PC-3 (cell line): ENCODE measurements around the gene FLCN. TPM values are rescaled to one million over a fixed set of nuclear protein-coding genes. Genes with fewer than 3 reads are reported as not detected.

Experiments used
- ATAC-seq: fragments of 200-7000 bp; cut with Tn5 transposase; 2 replicates; pipeline ENCODE4 v1.9.1; 2020; ENCODE audit warnings: mild to moderate bottlenecking, moderate library complexity
- BruUV-seq: library from RNA; stranded (reverse); fragments of 400-500 nt; replicated peaks from 2 replicates; lab custom pipeline; 2021; lab: Mats Ljungman, UMichigan
- CTCF ChIA-PET: fragments of 300-600 bp; sonication (Branson Sonifier 250); formaldehyde crosslinking; loops from one replicate; lab custom pipeline; 2022; ENCODE audit warnings: antibody characterized with exemption; lab: Charles Lee
- POLR2A ChIA-PET: fragments of 300-600 bp; sonication (Branson Sonifier 250); formaldehyde crosslinking; loops from one replicate; lab custom pipeline; 2022; ENCODE audit warnings: antibody characterized with exemption; ENCODE audit not compliant: unreplicated experiment; lab: Charles Lee
- DNase-seq: peaks from one replicate; pipeline ENCODE4 v3.0.0-alpha.2; 2015
- H2AFZ ChIP-seq: fragments of 300-600 bp; sonication (generic); 2 replicates; pipeline ENCODE4 v1.6.0; 2016; ENCODE audit warnings: antibody characterized with exemption, low read length
- H3F3A ChIP-seq: fragments of 300-600 bp; sonication (generic); one replicate; pipeline ENCODE4 v1.6.0; 2017; ENCODE audit warnings: antibody characterized with exemption, low read length, control low read depth, mild to moderate bottlenecking; ENCODE audit not compliant: unreplicated experiment
- H3K27ac ChIP-seq: fragments of 300-600 bp; sonication (generic); 2 replicates; pipeline ENCODE4 v1.5.1; 2016; ENCODE audit warnings: mild to moderate bottlenecking, low read length
- H3K27me3 ChIP-seq: fragments of 300-600 bp; sonication (generic); 2 replicates; pipeline ENCODE4 v1.6.1; 2016; ENCODE audit warnings: low read length, mixed read lengths
- H3K36me3 ChIP-seq: fragments of 300-600 bp; sonication (generic); 2 replicates; pipeline ENCODE4 v1.6.1; 2016; ENCODE audit warnings: low read depth, mixed run types, low read length, mixed read lengths
- H3K4me1 ChIP-seq: fragments of 300-600 bp; sonication (generic); 2 replicates; pipeline ENCODE4 v1.5.1; 2016; ENCODE audit warnings: low read length; ENCODE audit not compliant: insufficient read depth
- H3K4me2 ChIP-seq: fragments of 300-600 bp; sonication (generic); 2 replicates; pipeline ENCODE4 v1.6.0; 2016; ENCODE audit warnings: low read length
- H3K4me3 ChIP-seq: fragments of 300-600 bp; sonication (generic); 2 replicates; pipeline ENCODE4 v1.5.1; 2016; ENCODE audit warnings: mild to moderate bottlenecking, low read length, mixed read lengths
- H3K79me2 ChIP-seq: fragments of 300-600 bp; sonication (generic); 2 replicates; pipeline ENCODE4 v1.6.1; 2017; ENCODE audit warnings: low read length, mixed read lengths
- H3K9ac ChIP-seq: fragments of 300-600 bp; sonication (generic); 2 replicates; pipeline ENCODE4 v1.6.0; 2016; ENCODE audit warnings: mild to moderate bottlenecking, low read length
- H3K9me2 ChIP-seq: fragments of 300-600 bp; sonication (generic); replicated peaks from 2 replicates; pipeline ENCODE4 v1.6.1; 2016; ENCODE audit warnings: mixed run types, low read length, mixed read lengths
- H3K9me3 ChIP-seq: fragments of 300-600 bp; sonication (generic); 2 replicates; pipeline ENCODE4 v1.6.1; 2016; ENCODE audit warnings: low read length, mixed read lengths
- H4K20me1 ChIP-seq: fragments of 300-600 bp; sonication (generic); 2 replicates; pipeline ENCODE4 v1.6.1; 2016; ENCODE audit warnings: low read length, mixed read lengths
- EZH2 ChIP-seq: fragments of 300-600 bp; sonication (generic); IDR thresholded peaks from one replicate; pipeline ENCODE4 v1.6.1; 2017; ENCODE audit warnings: antibody characterized with exemption, mild to moderate bottlenecking, low read length; ENCODE audit not compliant: unreplicated experiment
- EZH2phosphoT487 ChIP-seq: fragments of 300-600 bp; sonication (generic); IDR thresholded peaks from 2 replicates; pipeline ENCODE4 v1.6.1; 2018; ENCODE audit warnings: mild to moderate bottlenecking, antibody characterized with exemption, low read length, borderline replicate concordance
- intact Hi-C: fragments of 100-400 bp; cut with micrococcal nuclease; formaldehyde crosslinking; loops from 2 replicates; pipeline ENCODE4 v1.9.0; 2023
- total RNA-seq: library from RNA; depleted of rRNA; stranded (reverse); fragments of >200 nt; gene quantifications from 2 replicates; pipeline ENCODE4 v1.2.3, GENCODE V29; 2014
- TF ChIP-seq, protein P1 (sequence below): fragments of 300-600 bp; sonication (generic); conservative IDR thresholded peaks from 2 replicates; pipeline ENCODE4 v1.5.1; 2017; ENCODE audit warnings: antibody characterized with exemption, low read depth, mild to moderate bottlenecking, low read length

FLCN gene
- total RNA-seq, 1 experiment from 2014 or later = 30.8 TPM

DNA sequence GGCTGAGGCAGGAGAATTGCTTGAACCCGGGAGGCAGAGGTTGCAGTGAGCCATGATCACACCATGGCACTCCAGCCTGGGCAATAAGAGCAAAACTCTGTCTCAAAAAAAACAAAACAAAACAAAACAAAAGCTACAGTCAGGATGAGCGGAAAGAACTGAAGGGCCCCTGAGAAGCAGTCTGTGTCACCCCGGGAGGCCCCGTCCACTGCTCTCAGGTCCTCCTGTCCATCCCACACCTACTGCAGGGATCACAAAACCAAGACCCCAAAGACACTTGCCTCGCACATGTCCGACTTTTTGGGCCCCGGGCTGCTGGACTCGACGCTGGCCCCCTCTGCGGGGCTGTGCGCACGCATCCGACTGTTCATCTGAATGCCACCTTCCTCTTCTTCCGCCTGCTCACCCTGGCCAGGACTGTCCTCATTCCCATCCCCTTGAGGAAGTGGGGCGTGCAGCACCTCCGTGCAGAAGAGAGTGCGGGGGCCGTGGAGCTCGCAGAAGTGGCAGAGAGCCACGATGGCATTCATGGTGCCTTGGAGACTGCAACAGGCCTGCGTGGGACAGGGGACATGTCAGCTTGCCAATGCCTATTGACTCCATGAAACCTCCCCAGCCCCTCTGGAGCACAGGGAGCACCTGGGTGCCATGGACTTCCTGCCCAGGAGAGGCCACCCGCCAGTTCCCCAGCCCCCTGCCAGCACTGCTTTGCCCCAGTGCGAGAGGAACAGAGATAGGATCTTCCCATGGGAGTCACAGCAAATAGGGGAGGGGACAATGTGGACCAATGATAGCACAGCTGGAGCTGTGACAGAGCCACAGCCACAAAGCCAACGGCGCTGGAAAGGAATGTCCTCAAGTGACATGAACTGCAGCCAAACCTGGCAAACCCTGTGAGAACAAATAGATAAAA, 9.1 kb downstream of the FLCN start:
- DNase-seq (no peak), ATAC-seq (no peak)
- ChIA-PET CTCF (no interaction called here), POLR2A (no interaction called here)
- no peak overlapping the region for H3K27ac ChIP-seq
- no peak overlapping the region for H2AFZ ChIP-seq
- no peaks in the 10 kb centered on the region for H3K9me3 ChIP-seq
- no peaks in the 10 kb centered on the region for H3K4me1 ChIP-seq
- peaks cover 7% of the 10 kb centered on the region for H3K79me2 ChIP-seq
- H4K20me1 ChIP-seq = no peaks in the 10 kb centered on the region
- H3K4me2 ChIP-seq = no peak overlapping the region
- peaks cover 57% of the 10 kb centered on the region for H3K36me3 ChIP-seq
- TF ChIP-seq, protein P1, sequence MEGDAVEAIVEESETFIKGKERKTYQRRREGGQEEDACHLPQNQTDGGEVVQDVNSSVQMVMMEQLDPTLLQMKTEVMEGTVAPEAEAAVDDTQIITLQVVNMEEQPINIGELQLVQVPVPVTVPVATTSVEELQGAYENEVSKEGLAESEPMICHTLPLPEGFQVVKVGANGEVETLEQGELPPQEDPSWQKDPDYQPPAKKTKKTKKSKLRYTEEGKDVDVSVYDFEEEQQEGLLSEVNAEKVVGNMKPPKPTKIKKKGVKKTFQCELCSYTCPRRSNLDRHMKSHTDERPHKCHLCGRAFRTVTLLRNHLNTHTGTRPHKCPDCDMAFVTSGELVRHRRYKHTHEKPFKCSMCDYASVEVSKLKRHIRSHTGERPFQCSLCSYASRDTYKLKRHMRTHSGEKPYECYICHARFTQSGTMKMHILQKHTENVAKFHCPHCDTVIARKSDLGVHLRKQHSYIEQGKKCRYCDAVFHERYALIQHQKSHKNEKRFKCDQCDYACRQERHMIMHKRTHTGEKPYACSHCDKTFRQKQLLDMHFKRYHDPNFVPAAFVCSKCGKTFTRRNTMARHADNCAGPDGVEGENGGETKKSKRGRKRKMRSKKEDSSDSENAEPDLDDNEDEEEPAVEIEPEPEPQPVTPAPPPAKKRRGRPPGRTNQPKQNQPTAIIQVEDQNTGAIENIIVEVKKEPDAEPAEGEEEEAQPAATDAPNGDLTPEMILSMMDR = no peak
- TF ChIP-seq EZH2phosphoT487 (no peak), EZH2 (no peak)
- no peak overlapping the region for H3K4me3 ChIP-seq
- H3K9me2 ChIP-seq = no peaks in the 10 kb centered on the region
- no peaks in the 10 kb centered on the region for H3K27me3 ChIP-seq
- no peaks in the 10 kb centered on the region for H3F3A ChIP-seq
- no TSS peak for BruUV-seq
- intact Hi-C loops = no loop called here
- no peak overlapping the region for H3K9ac ChIP-seq

DNA sequence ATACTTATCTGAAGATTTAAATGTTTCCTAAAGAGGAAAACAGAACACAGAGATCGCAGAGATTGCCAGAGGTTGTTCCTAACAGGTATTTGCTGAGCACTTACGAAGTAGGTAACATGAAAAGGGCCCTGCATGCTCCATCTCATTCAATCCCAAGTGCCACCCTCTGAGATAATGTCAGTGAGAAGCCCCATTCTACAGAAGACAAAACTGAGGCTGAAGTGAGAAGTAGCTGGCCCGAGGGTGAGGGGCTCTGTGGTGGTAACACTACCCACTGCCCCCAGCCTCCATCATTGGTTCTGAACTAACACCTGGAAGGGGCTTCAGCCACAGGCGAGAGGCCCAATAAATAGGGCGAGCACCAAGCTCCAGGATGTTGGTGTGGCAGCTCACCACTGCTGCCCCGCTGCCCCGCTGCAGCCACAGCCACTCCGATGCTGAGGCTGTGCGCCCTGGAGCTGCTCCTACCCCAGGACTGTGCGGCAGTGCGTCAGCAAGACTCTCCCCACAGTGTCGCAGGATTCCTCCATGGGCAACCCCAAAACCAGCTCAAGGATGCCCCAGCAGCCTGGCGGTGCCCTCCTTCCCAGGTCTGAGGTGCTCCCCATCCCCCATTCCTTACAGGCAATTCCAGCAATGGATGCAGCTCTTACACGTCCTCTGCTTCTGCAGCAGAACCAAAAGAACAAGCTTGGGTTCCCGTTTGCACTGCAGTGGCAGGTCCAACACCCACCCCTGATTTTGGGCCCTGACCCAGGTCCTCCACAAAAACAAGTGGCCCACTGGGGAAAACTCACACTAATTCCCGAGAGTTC, 10.3 kb downstream of the FLCN start:
- intact Hi-C loops = no loop called here
- ATAC-seq (no peak), DNase-seq (no peak)
- BruUV-seq = no TSS peak
- Histone ChIP-seq H3K9ac (no peak overlapping the region), H3K36me3 (peaks cover 62% of the 10 kb centered on the region), H3K4me1 (no peaks in the 10 kb centered on the region), H3K4me3 (no peak overlapping the region), H3K9me2 (no peaks in the 10 kb centered on the region), H4K20me1 (no peaks in the 10 kb centered on the region), H3K79me2 (no peaks in the 10 kb centered on the region; the same call in 1 of the 2 replicates), H3K27ac (no peak overlapping the region), H2AFZ (no peak overlapping the region), H3K4me2 (no peak overlapping the region), H3K9me3 (no peaks in the 10 kb centered on the region), H3K27me3 (no peaks in the 10 kb centered on the region), H3F3A (no peaks in the 10 kb centered on the region)
- CTCF ChIA-PET = no interaction called here
- POLR2A ChIA-PET = no interaction called here
- no peak for TF ChIP-seq EZH2
- no peak for TF ChIP-seq EZH2phosphoT487
- TF ChIP-seq, protein P1 = no peak
